ENCODE results near the gene TREM1.
"Not testable (repeated sequence)": the region's sequence is repeated elsewhere in the genome, so short reads cannot be mapped to it uniquely, and the experiment has no call there.

Gene TREM1

GRCh38 chr6:41257369-41258195 lies 28.9 kb downstream of the TREM1 start:
- DNase-seq: no peak

GRCh38 chr6:41256383-41256782 lies 30.1 kb downstream of the TREM1 start:
- no peak for DNase-seq

- DNase-seq: no peak
These were observed 30.7 kb downstream of the TREM1 start for GRCh38 chr6:41255638-41256246.

- no peak for DNase-seq
These were observed 31.4 kb downstream of the TREM1 start for GRCh38 chr6:41255110-41255509.

- DNase-seq: no peak
These were observed 33.9 kb downstream of the TREM1 start for GRCh38 chr6:41252401-41253169.

GRCh38 chr6:41247882-41248705 lies 38.4 kb downstream of the TREM1 start:
- DNase-seq: no peak

GRCh38 chr6:41247288-41247865 lies 39.1 kb downstream of the TREM1 start:
- no peak for DNase-seq

- not testable (repeated sequence) for DNase-seq
These were observed 40.0 kb downstream of the TREM1 start for GRCh38 chr6:41246529-41246928.

- DNase-seq: no peak
These were observed 46.9 kb downstream of the TREM1 start for GRCh38 chr6:41239467-41240159.

GRCh38 chr6:41237128-41237527 lies 49.4 kb downstream of the TREM1 start:
- no peak for DNase-seq

- no peak for DNase-seq
These were observed 50.2 kb downstream of the TREM1 start for GRCh38 chr6:41236276-41236675.

- DNase-seq: no peak
These were observed 53.8 kb downstream of the TREM1 start for GRCh38 chr6:41232667-41233066.

- DNase-seq: no peak
These were observed 55.2 kb downstream of the TREM1 start for GRCh38 chr6:41231246-41231645.

- DNase-seq: no peak
These were observed 56.8 kb downstream of the TREM1 start for GRCh38 chr6:41229721-41230120.

GRCh38 chr6:41228616-41229015 lies 57.9 kb downstream of the TREM1 start:
- no peak for DNase-seq

GRCh38 chr6:41228096-41228495 lies 58.4 kb downstream of the TREM1 start, which contains the start of gene TREML4:
Gene TREML4 (plus strand): TSS chr6:41228349. CDS start chr6:41228428, 79 bp downstream.
- no peak for DNase-seq

- DNase-seq: no peak
These were observed 59.7 kb downstream of the TREM1 start for GRCh38 chr6:41226752-41227151.

- no peak for DNase-seq
These were observed 61.7 kb downstream of the TREM1 start for GRCh38 chr6:41224800-41225199.
